NAMALWA (cell line): ENCODE measurements around the gene SCMH1.
"Not testable (repeated sequence)": the region's sequence is repeated elsewhere in the genome, so short reads cannot be mapped to it uniquely, and the experiment has no call there.

Experiments used
- DNase-seq: peaks from one replicate; pipeline ENCODE4 v3.0.0-alpha.2; 2015; ENCODE audit warnings: low spot score

Gene SCMH1

DNA sequence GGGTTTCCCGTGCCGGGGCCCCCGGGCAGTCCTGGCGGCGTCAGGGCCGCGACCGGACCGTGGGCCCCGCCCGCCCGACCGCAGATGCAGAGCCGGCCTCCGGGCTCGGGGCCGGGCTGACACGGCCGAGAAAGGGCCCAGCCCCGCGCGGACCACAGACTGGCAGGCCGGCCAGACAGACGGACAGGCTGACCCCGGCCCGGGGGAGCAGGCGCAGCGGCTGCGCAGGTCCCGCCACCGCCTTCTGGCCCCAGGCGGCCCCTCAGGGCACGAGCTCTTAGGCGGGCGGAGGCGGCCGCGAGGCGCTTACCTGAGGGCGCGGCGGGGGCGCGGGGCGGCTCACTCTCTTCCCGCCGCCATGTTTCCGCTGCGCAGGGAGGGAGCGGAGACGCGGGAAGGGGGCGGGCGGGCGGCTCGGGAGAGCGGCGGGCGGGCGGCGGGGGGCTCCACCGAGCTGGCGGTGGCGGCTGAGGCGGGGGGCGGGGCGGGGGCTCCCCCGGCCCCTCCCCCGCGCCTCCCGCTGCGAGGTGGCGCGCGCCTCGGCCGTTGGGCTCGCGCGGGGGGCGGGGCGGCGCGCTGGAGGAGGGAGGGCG lies at the start of gene SCMH1:
SCMH1 (minus strand) TSS at position 558 of the 593 bp plus-strand sequence. CDS start 56,173 bp downstream, outside the sequence.
- peak; percentile 70 for DNase-seq

DNA sequence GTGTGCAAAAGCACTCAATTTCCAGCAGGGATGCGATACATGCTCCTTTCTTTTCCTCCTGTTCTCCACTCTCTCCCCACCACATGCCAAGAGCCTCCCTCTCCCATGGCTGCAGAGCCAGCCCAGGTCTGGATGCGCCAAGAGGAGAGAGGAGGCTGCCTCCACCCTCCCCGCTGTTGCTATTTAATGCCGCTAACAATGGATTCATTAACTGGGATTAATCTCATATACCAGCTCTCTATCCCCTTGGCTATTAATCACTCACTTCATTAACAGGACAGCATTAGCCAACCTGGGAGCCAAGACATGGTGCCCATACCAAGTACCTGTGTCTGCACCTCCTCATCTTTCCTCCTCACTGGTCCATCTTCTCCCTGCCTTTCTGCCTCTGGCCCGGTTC lies 49.1 kb upstream of the SCMH1 start:
- no peak for DNase-seq

DNA sequence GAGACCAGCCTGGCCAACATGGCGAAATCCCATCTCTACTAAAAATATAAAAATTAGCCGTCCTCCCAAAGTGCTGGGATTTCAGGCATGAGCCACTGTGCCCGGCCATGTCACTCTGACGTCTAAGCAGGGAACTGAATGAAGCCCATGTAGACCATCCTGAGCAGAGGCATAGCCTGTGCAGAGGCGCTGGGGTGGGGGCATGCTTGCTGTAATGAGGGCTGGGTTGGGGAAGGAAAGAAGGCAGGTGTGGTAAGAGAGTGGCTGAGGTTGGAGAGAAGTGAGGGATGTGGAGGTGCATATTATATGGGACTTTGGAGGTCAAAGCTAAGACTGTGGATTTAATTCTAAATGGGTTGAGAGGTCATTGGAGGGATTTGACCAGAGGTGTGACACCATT lies 47.1 kb upstream of the SCMH1 start:
- no peak for DNase-seq

DNA sequence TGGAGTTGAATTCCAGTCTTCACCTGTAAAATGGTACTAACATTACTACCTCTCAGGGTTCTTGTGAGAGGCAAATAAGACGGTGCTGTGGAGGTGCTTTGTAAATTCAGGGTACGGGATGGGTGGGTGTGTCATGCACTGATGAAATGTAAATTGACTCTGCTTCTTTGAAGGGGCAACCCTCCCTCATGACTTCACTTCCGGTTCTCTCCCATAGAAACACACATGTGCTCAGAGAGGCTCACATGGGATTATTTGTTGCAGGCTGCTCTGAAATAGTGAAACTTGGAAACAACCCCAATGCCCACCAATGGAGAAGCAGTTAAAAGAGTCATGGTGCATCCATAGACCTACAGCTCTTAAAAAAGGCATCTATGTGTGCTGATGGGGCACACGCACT lies 44.9 kb upstream of the SCMH1 start:
- no peak for DNase-seq

DNA sequence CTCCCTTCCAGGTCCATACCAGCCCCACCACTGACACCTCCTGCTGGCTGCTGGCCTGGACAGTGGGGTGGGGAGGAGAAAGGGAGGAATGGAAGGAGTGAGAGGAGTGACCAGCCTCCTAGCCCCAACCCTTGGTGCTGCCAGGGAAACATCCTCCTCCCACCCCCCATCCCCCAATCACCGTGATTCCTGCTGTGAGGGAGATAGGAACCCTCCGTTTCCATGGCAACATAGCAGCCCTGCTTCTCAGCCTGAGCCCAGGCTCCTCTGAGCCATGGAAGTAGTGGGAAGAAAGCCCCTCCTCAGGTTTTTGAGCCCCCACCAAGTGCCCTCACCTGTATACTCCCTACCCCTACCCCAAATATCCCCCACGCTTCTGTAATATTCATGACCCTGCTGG lies 44.4 kb upstream of the SCMH1 start:
- DNase-seq = no peak

DNA sequence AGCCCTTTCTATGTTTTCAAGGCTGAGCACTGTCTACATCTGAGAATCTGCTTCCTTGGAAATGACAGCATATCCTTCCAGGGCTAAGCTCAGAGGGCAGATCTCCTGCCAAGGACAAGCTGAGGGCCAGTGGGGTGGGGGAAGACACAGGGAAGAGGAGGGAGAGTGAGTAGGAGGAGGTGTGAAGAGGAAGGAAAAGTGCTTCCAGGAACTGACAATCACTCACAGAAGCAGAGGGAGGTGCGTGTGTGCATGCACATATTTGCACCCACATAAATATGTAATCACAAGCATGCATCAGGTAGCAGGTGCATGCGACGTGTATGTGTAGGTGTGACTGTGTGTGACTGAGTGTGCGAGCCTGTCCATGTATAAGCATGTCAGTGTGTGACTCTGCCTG lies 43.7 kb upstream of the SCMH1 start:
- no peak for DNase-seq

DNA sequence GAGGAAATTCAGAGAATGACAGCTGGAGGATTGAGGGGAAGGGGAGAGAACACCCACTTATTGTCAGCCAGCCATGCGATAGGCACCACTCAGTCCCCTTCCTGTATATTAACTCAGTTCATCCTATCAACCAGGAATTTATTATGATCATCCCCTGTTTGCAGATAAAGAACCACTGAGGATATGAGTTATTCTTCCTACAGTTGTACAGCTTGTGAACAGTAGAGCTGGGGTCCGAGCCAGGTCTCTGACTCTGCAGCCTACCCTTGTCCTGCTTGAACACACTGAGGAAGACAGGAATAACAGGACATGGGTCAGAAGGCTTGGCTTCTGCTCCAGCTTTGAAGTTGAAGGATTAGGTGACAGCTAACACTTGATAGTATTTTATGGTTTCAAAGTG lies 42.0 kb upstream of the SCMH1 start:
- DNase-seq = no peak

DNA sequence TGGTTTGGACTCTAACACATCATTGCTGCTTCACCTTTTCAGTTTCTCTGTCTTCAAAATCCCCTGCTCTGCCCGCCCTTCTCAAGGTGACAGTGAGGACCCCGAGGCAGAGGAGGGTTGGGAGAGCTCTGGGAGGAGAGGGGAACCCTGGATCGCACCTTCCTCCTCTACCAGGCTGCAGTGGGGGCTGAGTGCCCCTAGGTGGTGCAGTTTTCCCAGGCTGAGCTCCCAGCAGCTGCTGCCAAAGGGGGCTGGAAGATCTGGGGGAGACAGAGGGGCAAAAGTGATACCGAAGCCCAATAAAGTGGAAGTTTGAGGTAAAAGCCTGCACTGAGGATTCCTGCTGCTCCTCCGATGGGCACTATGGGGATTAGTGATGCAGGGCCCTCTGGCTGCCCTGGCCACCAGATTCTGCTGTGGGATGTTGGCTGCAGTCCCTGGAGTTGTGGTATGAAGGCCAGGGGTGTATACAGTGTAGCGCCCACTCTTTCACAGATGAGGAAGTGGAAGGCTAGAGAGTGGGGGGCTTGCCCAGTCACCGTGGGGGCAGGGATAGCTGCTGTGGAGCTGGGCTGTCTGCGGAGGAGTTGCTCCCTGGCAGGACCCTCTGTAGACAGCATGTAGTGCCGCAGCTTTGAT lies 40.7 kb upstream of the SCMH1 start:
- peak; percentile 58 for DNase-seq

DNA sequence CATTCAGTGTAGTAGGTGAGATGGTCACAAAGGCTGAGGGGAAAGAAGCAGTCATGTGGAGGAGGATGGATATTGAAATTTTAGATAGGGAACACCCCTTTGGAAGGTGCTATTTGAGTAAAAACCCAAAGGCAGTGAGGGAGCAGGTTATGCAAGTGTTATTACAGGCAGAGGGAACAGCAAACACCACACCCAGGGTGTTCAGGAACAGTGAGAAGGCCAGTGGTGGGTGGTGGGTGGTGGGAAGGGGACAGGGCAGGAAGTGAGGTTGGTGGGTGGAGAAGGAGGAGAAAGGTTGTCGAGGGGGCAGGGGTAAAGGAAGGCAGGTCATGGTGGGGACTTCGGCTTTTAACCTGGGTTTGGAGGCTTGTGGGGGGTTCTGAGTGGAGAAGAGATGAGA lies 39.2 kb upstream of the SCMH1 start:
- DNase-seq = no peak

DNA sequence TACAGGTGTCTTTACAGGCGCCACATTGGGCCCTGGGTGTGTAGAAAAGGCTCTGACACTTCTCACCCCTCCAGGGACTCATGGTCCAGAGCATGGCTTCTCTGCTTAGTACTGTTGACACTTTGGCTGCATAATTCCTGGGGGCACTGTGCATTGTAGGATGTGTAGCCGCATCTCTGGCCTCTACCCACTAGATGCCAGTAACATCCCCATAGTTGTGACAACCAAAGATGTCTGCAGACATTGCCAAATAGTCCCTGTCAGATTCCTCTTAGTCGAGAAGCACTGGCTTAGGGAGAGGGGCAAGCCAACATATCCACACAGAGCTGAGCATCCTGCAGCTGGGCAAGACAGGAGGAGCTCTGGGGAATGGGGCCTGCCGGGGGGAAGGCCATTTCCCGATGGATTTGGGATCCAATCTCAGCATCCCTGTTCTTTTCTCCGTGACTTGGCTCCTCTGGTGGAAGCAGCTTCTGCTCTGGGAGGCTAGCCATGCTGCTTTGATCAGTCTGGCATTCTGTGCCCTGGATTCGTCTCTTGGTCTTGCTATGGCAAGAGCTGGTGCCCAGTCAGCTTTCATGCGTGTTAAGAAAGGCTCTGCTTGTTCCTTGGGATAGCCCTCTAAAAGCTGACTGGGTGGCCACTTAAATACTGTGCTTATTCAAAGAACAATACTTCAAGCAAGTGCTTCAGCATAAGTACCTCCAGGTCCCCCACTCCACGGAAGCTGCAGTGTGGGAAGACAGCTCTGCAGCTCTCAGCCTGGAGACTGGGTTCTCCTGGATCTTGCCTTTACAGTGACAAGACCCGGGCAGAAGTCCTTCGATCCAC lies 38.3 kb upstream of the SCMH1 start:
- peak; percentile 12 for DNase-seq

DNA sequence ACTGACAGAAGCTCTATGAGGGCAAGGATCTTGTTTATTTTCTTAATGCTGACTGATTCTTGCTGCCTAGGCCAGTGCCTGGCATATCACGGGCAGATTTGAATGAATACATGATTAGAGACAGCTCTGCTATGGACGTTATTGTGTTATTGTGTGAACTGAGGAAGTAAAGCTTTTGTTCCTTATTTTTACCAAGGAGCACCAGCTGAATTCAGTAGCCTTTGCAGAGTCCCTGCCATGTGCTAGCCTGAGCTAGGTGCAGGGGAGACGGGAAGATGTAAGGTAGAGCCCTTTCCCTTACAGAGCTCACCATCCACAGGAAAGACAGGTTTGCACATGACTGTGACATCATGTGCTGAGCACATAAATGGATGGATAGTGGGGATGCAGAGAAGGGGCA lies 36.0 kb upstream of the SCMH1 start:
- no peak for DNase-seq

DNA sequence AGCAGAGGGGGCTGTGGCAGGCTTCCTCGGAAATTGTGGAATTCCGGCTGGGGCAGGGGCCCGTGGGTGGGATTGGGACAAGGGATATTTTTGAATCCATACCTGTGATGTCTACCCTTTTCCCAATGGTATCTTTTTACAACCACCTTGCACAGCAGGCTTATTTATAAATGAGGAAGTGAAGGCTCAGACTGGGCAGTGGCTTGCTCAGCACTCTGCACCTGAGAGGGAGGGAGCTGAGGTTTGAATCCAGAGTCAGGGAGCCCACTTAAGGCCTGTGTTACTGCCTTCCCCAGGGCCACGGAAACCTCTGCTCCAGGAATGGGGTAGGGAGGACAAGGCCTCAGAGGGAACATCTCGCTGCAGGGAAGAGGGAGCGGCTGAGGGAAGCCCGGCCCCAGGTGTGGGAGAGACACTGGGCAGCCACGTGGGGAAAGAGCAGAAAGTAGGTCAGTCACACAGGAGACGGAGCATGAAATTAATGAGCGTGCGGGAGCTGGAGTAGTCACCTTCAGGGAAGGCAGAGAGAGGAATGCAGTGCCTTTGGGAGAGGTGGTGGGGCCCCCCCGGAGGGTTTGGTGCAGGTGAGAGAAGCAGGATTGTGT lies 35.4 kb upstream of the SCMH1 start:
- no peak for DNase-seq

DNA sequence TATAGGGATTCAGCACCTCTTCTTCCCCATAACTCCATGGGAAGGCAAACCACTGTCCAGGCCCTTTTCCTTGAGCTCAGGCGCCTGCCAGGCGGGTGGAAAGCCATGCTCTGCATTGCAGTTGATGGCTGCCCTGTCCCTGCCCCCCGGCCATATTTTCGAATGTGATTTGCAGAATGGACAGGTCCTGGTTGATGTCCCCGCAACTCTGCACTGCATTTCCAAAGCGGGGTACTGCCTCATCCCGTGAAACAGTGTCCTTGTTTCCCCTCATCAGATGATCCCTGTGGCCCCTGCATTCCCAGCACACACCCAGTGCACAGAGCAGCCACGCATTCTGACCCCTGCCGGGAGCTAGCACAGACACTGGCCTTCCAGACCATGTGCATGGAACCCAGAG lies 33.7 kb upstream of the SCMH1 start:
- no peak for DNase-seq

DNA sequence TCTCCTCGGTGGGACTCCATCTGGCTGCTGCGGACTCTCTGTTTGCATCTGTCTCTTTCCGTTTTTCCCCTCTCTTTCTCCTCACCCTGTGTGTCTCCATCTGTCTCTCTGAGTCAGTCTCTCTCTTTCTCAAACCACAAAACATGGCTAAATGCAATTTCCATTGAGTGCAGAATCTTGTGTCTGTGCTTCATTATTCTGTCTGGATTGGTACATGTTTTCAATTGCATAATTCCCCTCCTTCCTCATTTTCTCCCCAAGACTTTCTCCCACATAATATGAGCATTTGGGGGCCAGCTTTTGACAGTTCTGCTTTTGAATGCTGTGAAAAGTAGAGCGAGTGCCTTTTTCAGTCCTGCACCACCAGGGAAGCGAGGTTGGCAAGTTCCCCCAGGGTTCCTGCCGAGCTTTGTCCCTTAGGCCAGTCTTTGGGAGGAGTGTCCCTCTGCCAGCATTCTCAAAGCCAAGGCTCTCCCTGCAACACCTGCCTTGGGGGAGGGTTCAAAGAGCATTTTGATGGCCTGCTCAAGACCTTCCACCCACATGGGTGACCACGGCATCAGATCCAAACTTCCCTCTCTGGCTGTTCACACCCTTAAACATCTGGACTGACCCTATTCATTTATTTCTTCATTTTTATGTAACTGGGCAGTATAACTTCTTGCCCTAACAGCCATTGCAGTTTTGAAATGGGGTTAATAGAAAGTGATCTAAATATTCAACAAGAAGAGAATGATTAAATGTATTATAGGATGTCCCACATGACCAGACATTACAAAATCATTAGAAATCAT lies 32.8 kb upstream of the SCMH1 start:
- DNase-seq = no peak

DNA sequence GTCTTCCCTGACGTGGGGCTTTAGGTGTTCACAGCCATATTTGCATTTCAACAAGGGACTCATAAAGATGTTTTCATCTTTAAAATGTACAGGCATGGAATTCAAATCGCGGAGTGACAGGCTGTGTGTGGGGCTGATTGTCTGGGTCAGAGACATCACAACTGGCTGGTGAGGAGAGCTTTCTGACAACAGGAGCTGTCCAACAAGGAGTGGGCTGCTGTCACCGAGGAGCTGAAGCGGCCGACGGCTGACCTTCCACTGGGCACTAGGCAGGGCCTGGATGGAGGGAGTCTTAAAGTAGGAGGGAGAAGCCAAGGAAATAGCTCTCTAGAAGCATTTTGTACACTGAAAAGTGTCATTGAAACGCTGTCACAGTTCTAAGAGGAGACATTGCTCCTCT lies 30.5 kb upstream of the SCMH1 start:
- no peak for DNase-seq

DNA sequence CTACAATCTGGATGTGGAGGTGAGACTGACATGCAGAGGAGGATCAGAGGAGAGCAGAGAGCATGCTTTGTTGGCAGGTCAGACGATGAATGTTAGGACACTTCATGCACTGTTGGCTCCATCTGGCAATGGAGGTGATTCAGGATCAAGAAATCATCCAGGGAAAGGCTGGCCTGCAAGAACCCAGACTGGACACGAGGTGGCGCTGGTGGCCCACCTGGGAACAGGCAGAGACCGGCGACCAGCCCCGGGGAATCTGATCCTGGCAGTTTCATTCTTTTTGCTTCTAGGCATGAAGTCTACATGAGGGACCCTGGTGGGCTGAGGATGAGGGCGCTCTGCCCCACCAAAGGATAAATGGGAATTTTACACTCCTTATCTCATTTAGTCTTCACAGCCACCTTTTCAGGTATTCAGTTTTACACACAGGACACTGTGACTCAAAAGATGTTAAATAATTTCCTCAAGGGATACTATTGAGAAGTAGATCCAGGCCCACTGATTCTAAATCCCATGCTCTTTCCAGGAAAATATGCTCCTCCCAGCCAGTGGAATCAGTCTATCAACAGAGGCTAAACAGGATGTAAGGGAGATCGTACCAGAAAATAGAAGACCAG lies 26.2 kb upstream of the SCMH1 start:
- DNase-seq = peak; percentile 60

DNA sequence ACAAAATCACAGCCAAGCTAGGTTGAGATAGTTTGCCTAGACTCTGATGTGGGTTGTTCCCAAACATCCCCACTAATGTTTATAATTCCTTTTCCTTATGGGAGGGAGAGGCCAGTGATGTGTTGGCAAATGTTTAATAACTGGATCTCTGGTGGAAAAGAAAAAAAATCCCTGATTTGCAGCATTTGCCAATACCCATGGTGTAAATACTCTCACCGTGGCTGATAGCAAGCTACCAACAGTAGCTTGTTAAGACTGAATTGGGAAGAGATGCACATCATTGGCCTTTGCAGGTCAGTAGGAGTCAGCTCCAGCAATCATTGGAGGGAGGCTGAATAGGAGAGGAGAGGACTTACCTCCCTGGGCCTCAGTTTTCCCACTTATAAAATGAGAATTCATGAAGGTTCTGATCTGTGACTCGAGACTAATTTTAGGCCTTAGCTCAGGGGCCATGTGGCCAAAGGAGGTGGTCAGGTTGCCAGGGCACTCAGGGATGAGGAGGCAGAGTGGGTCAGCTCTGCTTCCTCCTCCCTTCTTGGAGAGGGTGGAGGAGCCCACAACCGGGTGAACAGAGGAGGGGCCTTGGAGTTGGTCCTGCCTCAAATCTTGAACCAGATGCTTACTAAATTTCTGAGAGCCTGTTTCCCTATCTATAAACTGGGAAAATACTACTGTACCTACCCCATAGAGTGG lies 20.0 kb upstream of the SCMH1 start:
- no peak for DNase-seq

DNA sequence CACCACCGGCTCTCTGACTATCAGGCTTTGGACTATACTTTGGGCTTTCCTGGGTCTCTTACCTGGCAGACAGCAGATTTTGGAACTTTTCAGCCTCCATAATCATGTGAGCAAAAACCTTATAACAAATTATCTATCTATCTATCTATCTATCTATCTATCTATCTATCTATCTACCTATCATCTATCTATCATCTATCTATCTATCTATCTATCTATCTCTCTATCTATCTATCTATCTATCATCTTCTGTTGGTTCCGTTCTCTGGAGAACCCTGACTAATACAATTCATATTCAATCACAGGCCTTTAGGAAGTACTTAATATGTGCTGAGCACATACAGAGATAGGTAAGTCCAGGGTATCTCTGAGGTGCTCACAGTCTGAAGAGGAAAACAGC lies 18.7 kb upstream of the SCMH1 start:
- no peak for DNase-seq

DNA sequence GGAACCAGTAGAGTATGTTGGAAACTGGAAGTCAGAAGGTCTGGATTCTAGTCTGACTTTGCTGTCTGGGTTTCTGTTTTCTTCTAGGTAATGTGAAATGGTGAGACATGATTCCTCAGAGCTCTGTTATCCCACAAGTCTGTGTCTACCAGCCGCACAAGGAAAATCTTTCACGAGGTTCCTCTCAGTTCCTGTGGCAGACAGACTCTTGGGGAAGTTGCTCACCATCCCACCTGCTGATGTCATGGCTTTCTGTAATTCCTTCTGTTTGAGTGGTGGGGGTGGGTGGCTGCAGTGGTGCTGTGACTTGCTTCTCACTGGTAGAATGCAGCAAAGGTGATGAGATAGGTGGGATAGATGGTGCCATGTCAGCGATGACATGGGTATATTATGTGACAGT lies 17.1 kb upstream of the SCMH1 start:
- DNase-seq = no peak

DNA sequence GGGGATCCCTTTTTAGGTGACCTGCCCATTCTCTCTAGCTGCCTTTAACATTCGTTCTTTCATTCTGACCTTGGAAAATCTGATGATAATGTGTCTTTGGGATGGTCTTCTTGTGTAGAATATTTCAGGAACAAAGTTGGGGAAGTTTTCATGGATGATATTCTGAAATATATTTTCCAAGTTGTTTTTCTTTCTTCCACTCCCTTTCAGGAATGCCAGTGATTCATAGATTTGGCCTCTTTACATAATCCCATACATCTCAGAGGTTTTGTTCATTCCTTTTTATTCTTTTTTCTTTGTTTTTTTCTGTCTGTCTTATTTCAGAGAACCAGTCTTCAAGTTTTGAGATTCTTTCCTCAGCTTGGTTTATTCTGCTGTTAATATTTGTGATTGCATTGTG lies 13.9 kb upstream of the SCMH1 start:
- no peak for DNase-seq

DNA sequence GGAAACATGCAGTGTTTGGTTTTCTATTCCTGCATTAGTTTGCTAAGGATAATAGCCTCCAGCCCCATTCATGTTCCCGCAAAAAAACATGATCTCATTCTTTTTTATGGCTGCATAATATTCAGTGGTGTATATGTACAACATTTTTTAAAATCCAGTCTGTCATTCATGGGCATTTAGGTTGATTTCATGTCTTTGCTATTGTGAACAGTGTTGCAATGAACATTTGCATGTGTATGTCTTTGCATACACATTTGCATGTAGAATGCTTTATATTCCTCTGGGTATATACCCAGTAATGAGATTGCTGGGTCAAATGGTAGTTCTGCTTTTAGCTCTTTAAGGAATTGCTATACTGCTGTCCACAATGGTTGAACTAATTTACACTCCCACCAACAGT lies 9.0 kb upstream of the SCMH1 start:
- DNase-seq = not testable (repeated sequence)
